A204.1 (cell line): ENCODE data around the gene LDLRAD4.
"Not testable (repeated sequence)": the region's sequence is repeated elsewhere in the genome, so short reads cannot be mapped to it uniquely, and the experiment has no call there.

Source experiments
- FAIRE-seq: peaks from 2 replicates; lab custom pipeline; 2012; peaks lifted over from hg19 to GRCh38; lab: Jason Lieb, UNC

LDLRAD4 gene

GRCh38 chr18:13642440-13642827, 423.9 kb downstream of the LDLRAD4 start:
- no peak for FAIRE-seq

- FAIRE-seq: no peak
Measured at GRCh38 chr18:13643261-13643751, 424.7 kb downstream of the LDLRAD4 start.

DNA sequence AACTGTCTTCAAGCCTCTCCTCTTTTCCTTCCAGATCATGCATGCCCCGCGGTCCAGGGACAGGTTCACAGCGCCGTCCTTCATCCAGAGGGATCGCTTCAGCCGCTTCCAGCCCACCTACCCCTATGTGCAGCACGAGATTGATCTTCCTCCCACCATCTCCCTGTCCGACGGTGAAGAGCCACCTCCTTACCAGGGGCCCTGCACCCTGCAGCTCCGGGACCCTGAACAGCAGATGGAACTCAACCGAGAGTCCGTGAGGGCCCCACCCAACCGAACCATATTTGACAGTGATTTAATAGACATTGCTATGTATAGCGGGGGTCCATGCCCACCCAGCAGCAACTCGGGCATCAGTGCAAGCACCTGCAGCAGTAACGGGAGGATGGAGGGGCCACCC, 426.5 kb downstream of the LDLRAD4 start:
- no peak for FAIRE-seq

GRCh38 chr18:13646633-13647032, 428.1 kb downstream of the LDLRAD4 start:
- no peak for FAIRE-seq

- no peak for FAIRE-seq
Measured at GRCh38 chr18:13647761-13648160, 429.2 kb downstream of the LDLRAD4 start.

GRCh38 chr18:13649397-13650390, 431.1 kb downstream of the LDLRAD4 start:
- FAIRE-seq: no peak

DNA sequence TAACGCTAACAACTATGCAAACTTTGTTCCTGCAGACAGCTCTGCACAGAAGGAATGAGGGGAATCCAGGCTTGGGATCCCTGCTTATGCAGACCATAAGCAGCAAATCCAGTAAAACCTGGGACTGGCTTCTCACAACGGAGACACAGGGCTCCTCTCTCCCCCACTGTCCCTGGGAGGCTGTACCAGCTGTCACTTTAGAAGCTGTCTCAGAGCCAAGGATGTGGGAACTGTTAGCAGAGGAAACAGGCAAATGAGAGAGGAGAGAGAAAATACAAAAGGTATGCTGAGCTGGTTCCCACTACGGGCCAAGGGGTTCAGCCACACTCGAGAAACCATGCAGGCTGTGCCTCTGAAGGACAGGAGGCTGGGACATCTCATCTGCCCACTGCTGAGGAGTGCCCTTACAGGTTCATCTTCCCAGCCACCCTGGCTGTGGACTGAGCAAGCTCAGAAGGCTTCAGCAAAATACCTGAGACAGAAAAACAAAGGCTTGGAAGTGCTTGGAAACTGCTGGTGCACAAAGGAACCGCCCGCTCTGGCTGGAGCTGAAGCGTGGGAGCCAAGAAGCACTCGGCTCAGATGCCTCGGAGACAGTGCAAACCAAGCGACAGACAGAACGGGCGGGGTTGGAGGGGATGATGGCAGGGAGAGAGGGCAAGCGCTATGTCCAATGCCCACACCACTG, 435.3 kb downstream of the LDLRAD4 start:
- no peak for FAIRE-seq

DNA sequence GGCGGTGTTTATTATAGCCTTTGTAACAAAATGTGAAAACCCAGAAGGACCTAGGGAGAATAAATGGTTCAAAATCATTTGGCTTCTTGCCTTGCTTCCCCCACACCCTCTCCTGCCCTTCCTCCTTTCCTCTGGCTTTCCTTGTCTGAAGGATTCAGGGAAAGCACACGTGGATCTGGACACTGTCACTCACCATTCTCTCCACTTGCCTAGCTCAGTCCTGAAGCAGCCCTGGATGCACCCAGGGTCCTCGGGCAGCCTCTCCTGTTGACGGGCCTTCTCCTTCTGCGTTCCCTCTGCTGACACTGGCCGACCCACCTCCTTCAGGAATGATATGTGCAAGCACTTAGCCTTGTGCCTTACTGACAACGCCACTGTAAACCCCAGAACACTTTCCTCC, 439.4 kb downstream of the LDLRAD4 start:
- FAIRE-seq: no peak

DNA sequence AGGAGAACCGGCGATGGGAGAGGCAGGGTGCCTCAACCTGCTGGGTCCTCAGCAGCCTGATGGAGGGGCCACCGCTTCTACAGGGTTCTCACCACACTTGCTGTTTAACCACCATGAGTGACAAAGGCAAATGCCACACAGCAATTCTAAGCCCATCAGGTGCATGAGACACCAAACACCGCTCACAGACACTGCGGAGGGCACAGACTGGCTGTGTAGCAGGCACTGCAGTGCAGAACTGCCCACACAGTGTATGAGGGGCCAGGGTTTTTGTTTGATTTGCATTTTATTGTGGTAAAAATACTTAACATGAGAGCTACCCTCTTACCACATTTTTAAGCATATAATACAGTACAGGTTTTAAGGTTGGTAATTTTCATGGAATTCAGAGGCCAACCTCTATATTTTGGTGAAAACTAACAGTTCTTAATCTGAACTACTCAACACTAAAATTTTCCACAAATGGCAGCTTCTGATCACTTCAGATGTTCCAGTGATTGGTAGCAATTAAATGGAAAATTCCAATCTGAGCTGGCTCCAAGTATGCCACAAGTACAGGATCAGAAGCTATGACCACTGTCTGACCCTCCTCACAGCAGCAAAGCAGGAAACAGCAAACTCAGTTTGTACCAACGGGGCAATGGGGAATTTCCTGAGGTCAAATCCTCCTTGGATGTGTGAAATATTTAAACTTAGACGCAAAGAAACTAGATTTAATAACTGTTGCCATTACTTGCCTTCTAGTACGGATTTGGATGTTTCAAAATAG, 440.1 kb downstream of the LDLRAD4 start:
- FAIRE-seq: no peak

DNA sequence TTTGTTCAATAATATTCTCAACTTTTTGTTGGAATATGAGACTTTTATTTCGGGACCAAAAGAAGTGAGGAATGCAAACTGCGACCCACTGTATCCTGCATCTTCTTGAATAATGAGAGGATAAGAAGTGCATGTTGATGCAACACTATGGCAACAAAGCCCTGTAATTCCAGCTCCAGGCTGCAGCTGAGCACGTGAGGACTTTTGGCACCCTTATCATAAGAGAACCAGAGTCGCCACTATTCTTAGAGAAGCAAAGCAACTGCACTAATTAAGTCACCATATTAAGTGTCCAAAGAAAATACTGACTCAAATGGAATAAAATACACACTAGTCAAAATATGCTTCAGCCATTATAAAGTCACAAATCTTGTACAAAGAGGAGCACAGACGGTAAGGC, 441.9 kb downstream of the LDLRAD4 start:
- no peak for FAIRE-seq

GRCh38 chr18:13661051-13661778, 442.7 kb downstream of the LDLRAD4 start:
- no peak for FAIRE-seq

DNA sequence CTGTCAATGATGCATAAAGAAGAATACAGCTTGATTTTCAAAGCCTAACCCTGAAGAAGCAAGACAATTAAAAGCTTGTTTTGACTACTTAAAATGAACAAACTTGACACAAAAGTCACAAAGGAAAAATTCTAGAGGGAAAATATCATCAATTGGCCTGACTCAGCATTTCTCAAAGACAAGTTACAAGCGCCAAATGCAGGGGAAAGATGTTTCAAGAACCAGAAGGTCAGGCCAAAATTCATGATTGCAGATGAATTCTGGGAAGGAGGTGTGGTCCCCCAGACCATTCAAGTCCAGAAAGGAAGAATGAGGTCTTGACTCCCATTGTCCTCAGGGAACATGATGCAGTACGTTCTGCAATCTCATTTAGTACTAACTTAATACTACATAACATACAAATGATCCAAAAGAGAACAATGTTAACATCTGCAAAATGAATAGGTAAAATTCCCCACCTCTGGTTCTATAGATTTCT, 443.3 kb downstream of the LDLRAD4 start:
- no peak for FAIRE-seq

GRCh38 chr18:13672657-13673056, 454.1 kb downstream of the LDLRAD4 start:
- FAIRE-seq: no peak

GRCh38 chr18:13676471-13676870, 457.9 kb downstream of the LDLRAD4 start:
- no peak for FAIRE-seq

GRCh38 chr18:13677350-13677749, 458.8 kb downstream of the LDLRAD4 start:
- FAIRE-seq: not testable (repeated sequence)

DNA sequence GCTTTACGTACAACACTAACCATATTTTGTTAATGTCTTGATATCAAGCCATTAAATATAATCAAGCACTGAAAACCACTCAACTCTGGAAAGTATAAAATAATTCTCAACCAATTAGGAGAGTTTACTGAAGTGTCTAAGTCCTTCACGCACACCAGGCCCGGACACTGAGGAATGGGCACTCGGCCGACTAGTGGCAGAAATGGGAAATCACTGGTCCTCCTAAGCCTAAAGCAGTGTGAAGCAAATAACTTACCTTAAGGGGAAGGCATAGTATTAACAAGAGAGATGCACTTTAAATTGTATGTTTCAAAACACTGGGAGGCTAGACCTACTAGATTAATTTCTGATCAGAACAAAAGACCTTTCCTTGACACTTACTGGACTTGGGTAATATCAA, 462.1 kb downstream of the LDLRAD4 start:
- FAIRE-seq: no peak

DNA sequence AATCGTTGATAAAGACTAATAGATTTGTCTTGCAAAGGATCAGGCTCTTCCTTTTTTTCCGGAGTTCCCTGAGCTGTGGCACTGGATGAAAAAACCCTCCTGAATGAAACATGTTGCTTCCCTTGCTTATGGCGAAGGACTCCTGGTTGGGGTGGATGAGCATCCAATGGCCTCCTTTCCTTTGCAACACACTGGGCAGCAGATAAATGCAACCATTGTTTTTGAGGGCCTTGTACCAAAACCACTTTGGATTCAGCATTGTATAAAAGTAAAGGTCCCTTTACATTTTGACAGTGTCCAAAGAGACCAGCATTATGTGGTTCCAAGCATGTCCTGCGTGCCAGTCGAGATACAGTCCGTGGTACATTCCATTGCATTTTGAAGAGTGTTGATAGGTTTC, 463.1 kb downstream of the LDLRAD4 start:
- no peak for FAIRE-seq

- no peak for FAIRE-seq
Measured at GRCh38 chr18:13684546-13684945, 466.0 kb downstream of the LDLRAD4 start.

GRCh38 chr18:13688191-13689136, 469.9 kb downstream of the LDLRAD4 start:
- no peak for FAIRE-seq

DNA sequence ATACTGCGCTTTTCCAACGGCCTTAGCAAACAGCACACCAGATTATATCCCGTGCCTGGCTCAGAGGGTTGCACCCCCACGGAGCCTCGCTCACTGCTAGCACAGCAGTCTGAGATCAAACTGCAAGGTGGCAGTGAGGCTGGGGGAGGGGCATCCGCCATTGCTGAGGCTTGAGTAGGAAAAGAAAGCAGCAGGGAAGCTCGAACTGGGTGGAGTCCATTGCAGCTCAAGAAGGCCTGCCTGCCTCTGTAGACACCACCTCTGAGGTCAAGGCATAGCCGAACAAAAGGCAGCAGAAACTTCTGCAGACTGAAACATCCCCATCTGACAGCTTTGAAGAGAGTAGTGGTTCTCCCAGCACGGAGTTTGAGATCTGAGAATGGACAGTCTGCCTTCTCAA, 471.5 kb downstream of the LDLRAD4 start:
- FAIRE-seq: not testable (repeated sequence)
